HG02870 (cell line): Measurements from ENCODE around the gene INSM1.

Experiments used
- ATAC-seq: cut with Tn5 transposase; IDR thresholded peaks from one replicate; pipeline ENCODE4 v1.9.1; 2021; ENCODE audit warnings: mild to moderate bottlenecking, moderate library complexity; ENCODE audit not compliant: unreplicated experiment

Gene INSM1

GRCh38 chr20:20393207-20394120 lies 25.6 kb downstream of the INSM1 start:
- no peak for ATAC-seq

GRCh38 chr20:20395087-20395486 lies 27.2 kb downstream of the INSM1 start:
- no peak for ATAC-seq

GRCh38 chr20:20395903-20396568 lies 28.1 kb downstream of the INSM1 start:
- ATAC-seq: no peak

GRCh38 chr20:20396794-20397193 lies 28.9 kb downstream of the INSM1 start:
- ATAC-seq: no peak

GRCh38 chr20:20398123-20398522 lies 30.2 kb downstream of the INSM1 start:
- ATAC-seq: no peak

GRCh38 chr20:20399531-20400500 lies 31.9 kb downstream of the INSM1 start:
- no peak for ATAC-seq

- ATAC-seq: no peak
These were observed 34.1 kb downstream of the INSM1 start for GRCh38 chr20:20401991-20402390.

GRCh38 chr20:20404633-20405032 lies 36.7 kb downstream of the INSM1 start:
- ATAC-seq: no peak

GRCh38 chr20:20405623-20406022 lies 37.7 kb downstream of the INSM1 start:
- no peak for ATAC-seq

GRCh38 chr20:20406306-20406705 lies 38.4 kb downstream of the INSM1 start:
- no peak for ATAC-seq

GRCh38 chr20:20407891-20408805 lies 40.2 kb downstream of the INSM1 start:
- ATAC-seq: no peak

- no peak for ATAC-seq
These were observed 41.4 kb downstream of the INSM1 start for GRCh38 chr20:20409331-20409730.

GRCh38 chr20:20410678-20411077 lies 42.8 kb downstream of the INSM1 start:
- no peak for ATAC-seq

- ATAC-seq: no peak
These were observed 43.5 kb downstream of the INSM1 start for GRCh38 chr20:20411402-20411801.

- ATAC-seq: no peak
These were observed 43.9 kb downstream of the INSM1 start for GRCh38 chr20:20411836-20412235.

GRCh38 chr20:20412750-20413149 lies 44.8 kb downstream of the INSM1 start:
- ATAC-seq: no peak

GRCh38 chr20:20413810-20414281 lies 45.9 kb downstream of the INSM1 start:
- no peak for ATAC-seq

GRCh38 chr20:20414640-20415220 lies 46.8 kb downstream of the INSM1 start:
- ATAC-seq: no peak

GRCh38 chr20:20415321-20415720 lies 47.4 kb downstream of the INSM1 start:
- no peak for ATAC-seq
